ENCODE results near the gene SRGN.

The SRGN gene

DNA sequence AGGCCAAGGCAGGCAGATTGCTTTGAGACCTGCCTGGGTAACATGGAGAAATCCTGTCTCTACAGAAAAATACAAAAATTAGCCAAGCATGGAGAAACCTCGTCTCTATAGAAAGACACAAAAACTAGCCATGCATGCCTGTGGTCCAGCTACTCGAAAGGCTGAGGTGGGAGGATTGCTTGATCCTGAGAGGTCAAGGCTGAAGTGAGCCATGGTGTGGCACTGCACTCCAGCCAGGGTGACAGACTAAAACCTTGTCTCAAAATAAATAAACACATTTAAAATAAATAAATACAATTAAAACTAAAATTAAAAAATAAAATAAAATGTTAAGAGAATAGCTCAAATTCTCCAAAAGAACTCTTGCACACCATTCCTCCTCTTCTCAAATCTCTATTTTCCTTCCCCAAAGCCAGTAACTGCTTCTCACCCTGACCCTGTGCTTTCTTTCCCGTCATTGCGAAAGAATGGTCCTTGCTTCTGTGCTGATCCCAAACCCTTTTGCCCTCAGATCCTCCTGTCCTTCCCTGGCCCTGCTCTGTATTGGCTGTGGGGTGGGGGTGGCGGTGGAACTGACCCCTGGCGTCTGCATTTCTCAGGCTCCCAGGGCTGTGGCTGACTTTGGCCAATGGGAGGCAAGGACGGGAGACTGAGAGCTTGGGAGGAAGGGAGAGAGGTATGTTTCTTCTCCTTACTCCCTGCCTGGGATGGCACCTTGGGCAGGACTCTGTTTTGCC, 12.4 kb downstream of the SRGN start:
- TF ChIP-seq EP300 (IDR thresholded peaks at IDR 0.05; ENCODE audit: borderline replicate concordance) = no peak
- TF ChIP-seq EGR1 (IDR thresholded peaks at IDR 0.05) = no peak
- TF ChIP-seq ZBTB7A (IDR thresholded peaks at IDR 0.05; ENCODE audit: low read depth) = no peak

DNA sequence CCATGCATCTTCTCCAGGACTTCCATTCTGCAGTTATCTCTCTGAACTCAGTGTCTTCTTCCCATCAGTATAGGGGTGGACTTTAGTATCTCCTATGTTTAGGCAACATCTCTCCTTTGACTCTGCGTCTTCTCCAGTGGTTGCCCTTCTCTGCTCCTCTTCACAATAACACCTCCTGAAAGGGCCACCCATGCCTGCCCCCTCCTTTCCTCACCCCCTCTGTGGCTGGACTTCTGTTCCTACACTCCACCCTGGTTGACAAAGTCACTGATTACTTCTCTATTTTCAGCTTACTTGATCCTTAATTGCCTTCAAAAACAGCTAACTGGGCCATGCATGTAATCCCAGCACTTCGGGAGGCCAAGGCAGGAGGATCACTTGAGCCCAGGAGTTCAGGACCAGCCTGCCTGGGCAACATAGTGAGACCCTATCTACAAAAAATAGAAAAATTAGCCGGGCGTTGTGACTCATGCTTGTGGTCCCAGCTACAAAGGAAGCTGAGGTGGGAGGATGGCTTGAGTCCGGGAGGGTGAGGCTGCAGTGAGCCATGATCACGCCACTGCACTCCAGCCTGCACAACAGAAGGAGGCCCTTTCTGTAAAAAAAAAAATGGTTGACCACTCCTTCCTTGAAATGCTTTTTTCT, 13.7 kb downstream of the SRGN start:
- no peak for TF ChIP-seq NFIC (IDR thresholded peaks at IDR 0.05)
- no peak for TF ChIP-seq ZBTB7A (IDR thresholded peaks at IDR 0.05; ENCODE audit: low read depth)
- TF ChIP-seq, protein P1, sequence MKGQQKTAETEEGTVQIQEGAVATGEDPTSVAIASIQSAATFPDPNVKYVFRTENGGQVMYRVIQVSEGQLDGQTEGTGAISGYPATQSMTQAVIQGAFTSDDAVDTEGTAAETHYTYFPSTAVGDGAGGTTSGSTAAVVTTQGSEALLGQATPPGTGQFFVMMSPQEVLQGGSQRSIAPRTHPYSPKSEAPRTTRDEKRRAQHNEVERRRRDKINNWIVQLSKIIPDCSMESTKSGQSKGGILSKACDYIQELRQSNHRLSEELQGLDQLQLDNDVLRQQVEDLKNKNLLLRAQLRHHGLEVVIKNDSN (IDR thresholded peaks at IDR 0.05) = no peak
- TF ChIP-seq, protein P2, sequence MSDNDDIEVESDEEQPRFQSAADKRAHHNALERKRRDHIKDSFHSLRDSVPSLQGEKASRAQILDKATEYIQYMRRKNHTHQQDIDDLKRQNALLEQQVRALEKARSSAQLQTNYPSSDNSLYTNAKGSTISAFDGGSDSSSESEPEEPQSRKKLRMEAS (IDR thresholded peaks at IDR 0.05) = no peak
- no peak for TF ChIP-seq YY1 (IDR thresholded peaks at IDR 0.05; ENCODE audit: low read depth)
- no peak for TF ChIP-seq RAD21 (IDR thresholded peaks at IDR 0.05; ENCODE audit: low read depth)
- TF ChIP-seq EP300 (IDR thresholded peaks at IDR 0.05; ENCODE audit: borderline replicate concordance) = no peak

DNA sequence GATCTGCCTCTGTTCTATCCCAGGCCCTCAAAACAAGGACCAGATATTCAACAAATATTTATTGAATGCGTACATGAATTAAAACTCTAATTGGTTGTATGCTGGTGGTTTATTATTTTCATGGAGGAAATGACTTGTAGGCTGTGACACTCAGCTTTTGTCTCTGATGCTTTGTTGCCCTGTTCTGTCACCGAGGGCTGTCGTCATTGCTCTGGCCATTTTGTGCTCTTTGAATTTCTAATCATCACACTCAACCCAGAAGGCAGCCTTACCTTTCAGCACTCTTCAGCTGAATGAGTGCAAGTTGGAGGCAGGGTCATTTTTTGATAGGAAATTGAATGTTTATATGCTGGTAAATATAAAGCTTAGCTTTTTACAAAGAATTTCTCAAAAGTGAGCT, 14.5 kb downstream of the SRGN start:
- no peak for TF ChIP-seq ZBTB7A (IDR thresholded peaks at IDR 0.05; ENCODE audit: low read depth)

DNA sequence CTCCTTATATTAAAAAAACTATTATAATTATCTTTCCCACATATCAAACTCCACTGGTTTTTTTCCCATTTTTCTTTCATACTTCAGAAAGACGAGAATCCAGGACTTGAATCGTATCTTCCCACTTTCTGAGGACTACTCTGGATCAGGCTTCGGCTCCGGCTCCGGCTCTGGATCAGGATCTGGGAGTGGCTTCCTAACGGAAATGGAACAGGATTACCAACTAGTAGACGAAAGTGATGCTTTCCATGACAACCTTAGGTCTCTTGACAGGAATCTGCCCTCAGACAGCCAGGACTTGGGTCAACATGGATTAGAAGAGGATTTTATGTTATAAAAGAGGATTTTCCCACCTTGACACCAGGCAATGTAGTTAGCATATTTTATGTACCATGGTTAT, 15.9 kb downstream of the SRGN start:
- TF ChIP-seq TAF1 (IDR thresholded peaks at IDR 0.05; ENCODE audit: low read depth) = no peak
- TF ChIP-seq, protein P2 (IDR thresholded peaks at IDR 0.05) = no peak

DNA sequence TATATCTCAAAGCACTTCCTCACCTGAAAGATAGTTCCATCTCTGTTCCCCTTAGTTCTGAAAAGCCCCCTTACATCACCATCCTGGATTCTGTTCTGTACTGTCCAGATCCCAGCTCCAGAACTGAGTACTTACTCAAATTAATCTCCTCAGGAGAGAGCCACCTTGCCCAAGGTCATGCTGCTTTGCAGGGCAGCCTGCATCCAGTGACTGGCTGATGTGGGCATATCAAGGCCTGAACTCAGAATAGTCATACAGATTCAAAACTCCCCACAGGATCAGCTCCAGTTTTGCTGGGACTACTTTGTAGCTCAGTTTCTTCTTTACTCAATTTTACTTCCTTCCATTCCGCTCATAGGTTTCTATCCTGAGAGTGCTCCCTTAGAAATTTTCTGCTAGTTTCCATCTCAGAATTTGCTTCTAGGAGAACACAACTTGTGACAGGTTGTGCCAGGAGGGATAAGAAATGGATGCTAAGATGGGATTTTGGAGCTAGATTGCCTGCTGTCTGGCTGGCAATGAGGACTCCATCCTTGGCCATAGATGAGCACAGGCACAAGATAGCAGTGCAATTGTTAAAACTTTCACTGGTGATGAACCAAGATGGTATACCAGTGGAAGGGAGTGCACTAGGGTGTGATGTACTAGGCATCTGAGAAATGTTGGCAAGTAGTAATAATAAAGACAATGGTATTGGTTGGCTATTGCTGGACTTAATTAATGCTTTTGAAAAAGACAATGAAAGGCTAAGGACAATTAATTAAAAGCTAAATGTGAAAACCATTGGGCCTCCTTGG, 17.3 kb downstream of the SRGN start:
- no peak for TF ChIP-seq CEBPB (IDR thresholded peaks at IDR 0.05)
- TF ChIP-seq TAF1 (IDR thresholded peaks at IDR 0.05; ENCODE audit: low read depth) = no peak
- TF ChIP-seq, protein P3, sequence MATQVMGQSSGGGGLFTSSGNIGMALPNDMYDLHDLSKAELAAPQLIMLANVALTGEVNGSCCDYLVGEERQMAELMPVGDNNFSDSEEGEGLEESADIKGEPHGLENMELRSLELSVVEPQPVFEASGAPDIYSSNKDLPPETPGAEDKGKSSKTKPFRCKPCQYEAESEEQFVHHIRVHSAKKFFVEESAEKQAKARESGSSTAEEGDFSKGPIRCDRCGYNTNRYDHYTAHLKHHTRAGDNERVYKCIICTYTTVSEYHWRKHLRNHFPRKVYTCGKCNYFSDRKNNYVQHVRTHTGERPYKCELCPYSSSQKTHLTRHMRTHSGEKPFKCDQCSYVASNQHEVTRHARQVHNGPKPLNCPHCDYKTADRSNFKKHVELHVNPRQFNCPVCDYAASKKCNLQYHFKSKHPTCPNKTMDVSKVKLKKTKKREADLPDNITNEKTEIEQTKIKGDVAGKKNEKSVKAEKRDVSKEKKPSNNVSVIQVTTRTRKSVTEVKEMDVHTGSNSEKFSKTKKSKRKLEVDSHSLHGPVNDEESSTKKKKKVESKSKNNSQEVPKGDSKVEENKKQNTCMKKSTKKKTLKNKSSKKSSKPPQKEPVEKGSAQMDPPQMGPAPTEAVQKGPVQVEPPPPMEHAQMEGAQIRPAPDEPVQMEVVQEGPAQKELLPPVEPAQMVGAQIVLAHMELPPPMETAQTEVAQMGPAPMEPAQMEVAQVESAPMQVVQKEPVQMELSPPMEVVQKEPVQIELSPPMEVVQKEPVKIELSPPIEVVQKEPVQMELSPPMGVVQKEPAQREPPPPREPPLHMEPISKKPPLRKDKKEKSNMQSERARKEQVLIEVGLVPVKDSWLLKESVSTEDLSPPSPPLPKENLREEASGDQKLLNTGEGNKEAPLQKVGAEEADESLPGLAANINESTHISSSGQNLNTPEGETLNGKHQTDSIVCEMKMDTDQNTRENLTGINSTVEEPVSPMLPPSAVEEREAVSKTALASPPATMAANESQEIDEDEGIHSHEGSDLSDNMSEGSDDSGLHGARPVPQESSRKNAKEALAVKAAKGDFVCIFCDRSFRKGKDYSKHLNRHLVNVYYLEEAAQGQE (IDR thresholded peaks at IDR 0.05; ENCODE audit: low read depth) = no peak
- no peak for TF ChIP-seq EGR1 (IDR thresholded peaks at IDR 0.05)
- TF ChIP-seq TEAD4 (IDR thresholded peaks at IDR 0.05) = no peak
- no peak for TF ChIP-seq RAD21 (IDR thresholded peaks at IDR 0.05; ENCODE audit: low read depth)
- no peak for TF ChIP-seq CREB1 (IDR thresholded peaks at IDR 0.05; ENCODE audit: low read depth)
- no peak for TF ChIP-seq FOXM1 (IDR thresholded peaks at IDR 0.05; ENCODE audit: borderline replicate concordance, low read depth)
- TF ChIP-seq NFIC (IDR thresholded peaks at IDR 0.05) = no peak
- TF ChIP-seq, protein P2 (IDR thresholded peaks at IDR 0.05) = no peak
- TF ChIP-seq ZBTB7A (IDR thresholded peaks at IDR 0.05; ENCODE audit: low read depth) = no peak

DNA sequence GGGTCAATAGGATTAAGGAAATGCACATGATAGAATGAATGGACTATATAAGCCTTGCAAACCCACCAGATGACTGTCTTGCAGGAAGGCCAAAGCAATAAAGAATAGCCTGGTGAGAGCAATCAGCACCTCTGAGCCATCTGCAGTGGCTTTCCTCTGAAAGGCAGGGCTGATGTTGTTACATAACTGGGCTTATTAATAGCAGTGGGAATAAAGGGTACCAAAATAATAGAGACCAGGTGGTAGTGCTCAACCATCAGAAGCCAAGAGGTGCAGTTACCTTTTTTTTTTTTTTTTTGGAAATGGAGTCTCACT, 19.2 kb downstream of the SRGN start:
- no peak for TF ChIP-seq YY1 (IDR thresholded peaks at IDR 0.05; ENCODE audit: low read depth)
- TF ChIP-seq CEBPB (IDR thresholded peaks at IDR 0.05) = no peak

DNA sequence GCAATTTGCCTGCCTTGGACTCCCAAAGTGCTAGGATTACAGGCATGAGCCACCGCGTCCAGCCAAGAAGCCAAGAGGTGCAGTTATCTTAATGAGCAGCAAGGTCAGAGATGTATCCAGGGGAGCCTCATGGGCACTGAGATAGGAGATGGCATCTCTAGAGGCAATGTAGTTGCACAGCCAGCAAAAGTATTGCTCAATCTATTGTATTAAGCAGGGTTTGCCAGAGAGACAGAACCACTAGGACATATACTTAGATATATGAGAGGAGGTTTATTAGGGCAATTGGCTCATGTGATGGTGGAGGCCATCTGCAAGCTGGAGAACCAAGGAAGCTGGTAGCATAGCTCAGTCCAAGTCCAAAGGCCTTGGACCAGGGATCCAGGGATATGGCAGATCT, 19.8 kb downstream of the SRGN start:
- TF ChIP-seq TAF1 (IDR thresholded peaks at IDR 0.05; ENCODE audit: low read depth) = no peak
- TF ChIP-seq, protein P2 (IDR thresholded peaks at IDR 0.05) = no peak

DNA sequence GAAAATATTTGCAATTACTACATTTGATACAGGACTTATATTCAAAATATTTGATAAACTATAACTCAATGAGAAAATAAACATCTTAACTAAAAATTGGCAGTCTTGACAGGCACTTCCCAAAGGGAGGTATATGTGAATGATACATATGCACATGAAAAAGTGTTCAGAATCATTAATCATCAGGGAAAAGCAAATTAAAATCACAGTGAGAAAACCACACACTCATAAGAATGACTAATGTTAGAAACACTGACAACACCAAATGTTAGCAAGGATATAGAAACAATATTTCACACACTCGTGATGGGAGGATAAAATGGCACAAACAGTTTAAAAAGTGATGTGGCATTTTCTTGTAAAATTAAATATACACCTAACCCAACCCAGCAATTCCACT, 32.0 kb downstream of the SRGN start:
- TF ChIP-seq, protein P3 (IDR thresholded peaks at IDR 0.05; ENCODE audit: low read depth) = no peak
- no peak for TF ChIP-seq RAD21 (IDR thresholded peaks at IDR 0.05; ENCODE audit: low read depth)
- no peak for TF ChIP-seq CEBPB (IDR thresholded peaks at IDR 0.05)
- TF ChIP-seq FOXM1 (IDR thresholded peaks at IDR 0.05; ENCODE audit: borderline replicate concordance, low read depth) = no peak
- no peak for TF ChIP-seq TEAD4 (IDR thresholded peaks at IDR 0.05)
- no peak for TF ChIP-seq EP300 (IDR thresholded peaks at IDR 0.05; ENCODE audit: borderline replicate concordance)
- TF ChIP-seq, protein P2 (IDR thresholded peaks at IDR 0.05) = no peak
- TF ChIP-seq YY1 (IDR thresholded peaks at IDR 0.05; ENCODE audit: low read depth) = no peak
- no peak for TF ChIP-seq NFIC (IDR thresholded peaks at IDR 0.05)
